Vagina (tissue), 2 donors: ENCODE data around the gene GALNT16.

ENCODE experiments used
- CTCF ChIP-seq, 3 experiments: fragments of 450-650 bp in 2 of 3; fragments of 200-600 bp in 1 of 3; sonication (generic) in 1 of 3; IDR thresholded peaks; one replicate each; pipeline ENCODE4 v1.5.1; 2017 to 2019; ENCODE audit warnings: antibody characterized with exemption in 3 of 3, mild to moderate bottlenecking in 2 of 3, moderate library complexity in 2 of 3
- POLR2A ChIP-seq, 2 donors: fragments of 450-650 bp; IDR thresholded peaks; one replicate each; pipeline ENCODE4 v1.6.1; 2017; ENCODE audit warnings: antibody characterized with exemption in 2 of 2, mild to moderate bottlenecking in 2 of 2, moderate library complexity in 2 of 2

DNA sequence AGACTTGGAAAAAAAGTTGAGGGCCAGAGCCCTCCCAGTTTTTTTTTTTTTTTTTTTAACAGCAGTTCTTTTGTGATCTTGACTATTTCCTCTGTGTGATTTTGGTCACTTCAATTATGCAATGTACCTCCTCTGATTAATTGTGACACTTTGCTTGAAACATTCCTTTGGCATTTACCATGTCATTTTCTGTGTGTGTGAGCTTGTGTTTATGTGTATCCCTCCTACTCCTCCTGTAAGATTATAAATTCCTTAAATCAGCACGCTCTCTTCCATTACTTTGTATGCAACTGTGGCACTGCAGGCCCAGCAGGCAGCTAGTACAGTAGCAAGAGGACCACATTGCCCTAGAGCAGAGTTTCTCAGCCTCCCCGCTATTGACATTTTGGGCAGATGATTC lies 33.2 kb upstream of the GALNT16 start:
- no peak for TF ChIP-seq POLR2A (IDR thresholded peaks at IDR 0.05)
- no peak for TF ChIP-seq CTCF (IDR thresholded peaks at IDR 0.05)
